ENCODE results near the gene CDO1.

GRCh38 chr5:115796656-115797055 is 19.8 kb downstream of the CDO1 start:
- no peak for TF ChIP-seq CTCF (IDR thresholded peaks at IDR 0.05; ENCODE audit: low read depth, low read length)
- no peak for TF ChIP-seq MAX (IDR thresholded peaks at IDR 0.05; ENCODE audit: low read depth, low read length)
